ENCODE results near the gene ZNF497.

The ZNF497 gene

GRCh38 chr19:58407658-58408151 lies 45.2 kb upstream of the ZNF497 start (continued):
- no peak for TF ChIP-seq ZNF629 (tag by site-specific recombination; IDR thresholded peaks at IDR 0.05)
- TF ChIP-seq SETDB1 (IDR thresholded peaks at IDR 0.05; ENCODE audit: insufficient read length, low read length) = no peak

- Histone ChIP-seq H3K4me1 (ENCODE audit: control insufficient read depth, insufficient read depth, low read length) (peaks cover 4% of the 10 kb centered on the region; the same call in 1 of the 2 replicates), H3K4me3 (ENCODE audit: low read depth, low read length) (peak overlapping the region; percentile 98; the same call in 1 of the 2 replicates), H3K36me3 (ENCODE audit: control insufficient read depth in 2 of 2, insufficient read depth in 1 of 2, low read length in 2 of 2) (peaks cover 9% of the 10 kb centered on the region in 2 experiments; a peak in 2 of 3 replicates), H3K9me3 (ENCODE audit: control insufficient read depth, insufficient read depth, low read depth, low read length) (no peaks in the 10 kb centered on the region), H3K27ac (ENCODE audit: extremely low read depth, low read depth, low read length) (peak overlapping the region; percentile 71; the same call in 1 of the 2 replicates)
- ChIA-PET POLR2A (interaction anchor here (0.6 to 3.2 kb wide), 8 partner anchors 9 to 51 kb away, joined by 3 to 27 read pairs (median 6); partner anchors contain the start of genes RNF225, RPS5, ZNF324B and ZNF497), CTCF (interaction anchor here (0.6 to 1.1 kb wide), 3 partner anchors 10 to 91 kb away, joined by 3 read pairs; no protein-coding TSS in a partner anchor)
- TF ChIP-seq ZNF501 (tag by site-specific recombination; IDR thresholded peaks at IDR 0.05) (no peak), ZNF311 (tag by site-specific recombination; IDR thresholded peaks at IDR 0.05; ENCODE audit: borderline replicate concordance) (no peak), ZBTB20 (tag by site-specific recombination; IDR thresholded peaks at IDR 0.05) (no peak), ZNF366 (tag by site-specific recombination; conservative IDR thresholded peaks at IDR 0.05) (no peak), KLF9 (tag by site-specific recombination; IDR thresholded peaks at IDR 0.05; ENCODE audit: low read depth) (no peak), ZNF354C (tag by site-specific recombination; IDR thresholded peaks at IDR 0.05; ENCODE audit: borderline replicate concordance, low read depth) (no peak), ZNF692 (tag by site-specific recombination; IDR thresholded peaks at IDR 0.05) (peak; percentile 53), ZSCAN16 (tag by site-specific recombination; IDR thresholded peaks at IDR 0.05) (no peak), ZEB2 (tag by site-specific recombination; IDR thresholded peaks at IDR 0.05) (no peak), MEIS1 (CRISPR knock-in tag; IDR thresholded peaks at IDR 0.05; ENCODE audit: borderline replicate concordance) (no peak), OVOL3 (tag by site-specific recombination; IDR thresholded peaks at IDR 0.05) (no peak), OSR2 (tag by site-specific recombination; IDR thresholded peaks at IDR 0.05) (no peak), ZFP69B (tag by site-specific recombination; IDR thresholded peaks at IDR 0.05) (peak; percentile 51; the same call in 1 of the 2 replicates), HIC1 (tag by site-specific recombination; IDR thresholded peaks at IDR 0.05) (0 out of 2 replicates have a peak, but pooled peaks have one; percentile 21), PRDM10 (tag by site-specific recombination; IDR thresholded peaks at IDR 0.05) (peak; percentile 73), GLIS2 (tag by site-specific recombination; IDR thresholded peaks at IDR 0.05) (no peak), ZNF48 (tag by site-specific recombination; IDR thresholded peaks at IDR 0.05) (no peak), GFI1B (tag by site-specific recombination; IDR thresholded peaks at IDR 0.05) (no peak), ZBTB49 (tag by site-specific recombination; IDR thresholded peaks at IDR 0.05; ENCODE audit: low read depth) (no peak), EGR2 (tag by site-specific recombination; IDR thresholded peaks at IDR 0.05; ENCODE audit: low read depth) (no peak), PRDM4 (tag by site-specific recombination; IDR thresholded peaks at IDR 0.05) (no peak)
These were observed 44.5 kb upstream of the ZNF497 start for GRCh38 chr19:58406818-58407657.
